HG03280 (cell line): Measurements from ENCODE around the gene AVPR1B.

ENCODE experiments used
- ATAC-seq: cut with Tn5 transposase; IDR thresholded peaks from one replicate; pipeline ENCODE4 v1.9.1; 2021; ENCODE audit warnings: mild to moderate bottlenecking, moderate library complexity; ENCODE audit not compliant: unreplicated experiment

AVPR1B gene

GRCh38 chr1:206117151-206117948 lies at the start of gene AVPR1B:
AVPR1B (minus strand) TSS chr1:206117388; CDS start chr1:206116890, 498 bp downstream.
- no peak for ATAC-seq

- no peak for ATAC-seq
Observed at GRCh38 chr1:206145771-206146290, 28.6 kb upstream of the AVPR1B start.

GRCh38 chr1:206144605-206145004 lies 27.4 kb upstream of the AVPR1B start:
- no peak for ATAC-seq

GRCh38 chr1:206143537-206144172 lies 26.5 kb upstream of the AVPR1B start:
- ATAC-seq, result no peak

GRCh38 chr1:206142770-206143169 lies 25.6 kb upstream of the AVPR1B start:
- ATAC-seq, result no peak

- ATAC-seq, result no peak
Observed at GRCh38 chr1:206142011-206142410, 24.8 kb upstream of the AVPR1B start.

GRCh38 chr1:206136241-206136640 lies 19.1 kb upstream of the AVPR1B start:
- no peak for ATAC-seq

GRCh38 chr1:206135248-206135647 lies 18.1 kb upstream of the AVPR1B start:
- ATAC-seq, result no peak

GRCh38 chr1:206133751-206134415 lies 16.7 kb upstream of the AVPR1B start:
- ATAC-seq, result no peak

- ATAC-seq, result no peak
Observed at GRCh38 chr1:206131037-206131436, 13.8 kb upstream of the AVPR1B start.

GRCh38 chr1:206128196-206128595 lies 11.0 kb upstream of the AVPR1B start:
- ATAC-seq, result no peak

GRCh38 chr1:206127336-206127735 lies 10.1 kb upstream of the AVPR1B start:
- no peak for ATAC-seq

- no peak for ATAC-seq
Observed at GRCh38 chr1:206125346-206125745, 8.2 kb upstream of the AVPR1B start.

GRCh38 chr1:206122686-206123085 lies 5.5 kb upstream of the AVPR1B start:
- no peak for ATAC-seq

GRCh38 chr1:206121269-206121668 lies 4.1 kb upstream of the AVPR1B start:
- ATAC-seq, result no peak

- no peak for ATAC-seq
Observed at GRCh38 chr1:206120406-206120805, 3.2 kb upstream of the AVPR1B start.

GRCh38 chr1:206116873-206117150 lies 376 bp downstream of the AVPR1B start:
- ATAC-seq, result no peak

- ATAC-seq, result no peak
Observed at GRCh38 chr1:206116191-206116872, 856 bp downstream of the AVPR1B start.

- no peak for ATAC-seq
Observed at GRCh38 chr1:206115791-206116190, 1.4 kb downstream of the AVPR1B start.

GRCh38 chr1:206114692-206115640 lies 2.2 kb downstream of the AVPR1B start:
- no peak for ATAC-seq
